NCI-H2171 (cell line): ENCODE measurements around the gene FRS3.

ENCODE experiments used
- DNase-seq: peaks from one replicate; lab custom pipeline; 2025; lab: John Stamatoyannopoulos, UW

The FRS3 gene

DNA sequence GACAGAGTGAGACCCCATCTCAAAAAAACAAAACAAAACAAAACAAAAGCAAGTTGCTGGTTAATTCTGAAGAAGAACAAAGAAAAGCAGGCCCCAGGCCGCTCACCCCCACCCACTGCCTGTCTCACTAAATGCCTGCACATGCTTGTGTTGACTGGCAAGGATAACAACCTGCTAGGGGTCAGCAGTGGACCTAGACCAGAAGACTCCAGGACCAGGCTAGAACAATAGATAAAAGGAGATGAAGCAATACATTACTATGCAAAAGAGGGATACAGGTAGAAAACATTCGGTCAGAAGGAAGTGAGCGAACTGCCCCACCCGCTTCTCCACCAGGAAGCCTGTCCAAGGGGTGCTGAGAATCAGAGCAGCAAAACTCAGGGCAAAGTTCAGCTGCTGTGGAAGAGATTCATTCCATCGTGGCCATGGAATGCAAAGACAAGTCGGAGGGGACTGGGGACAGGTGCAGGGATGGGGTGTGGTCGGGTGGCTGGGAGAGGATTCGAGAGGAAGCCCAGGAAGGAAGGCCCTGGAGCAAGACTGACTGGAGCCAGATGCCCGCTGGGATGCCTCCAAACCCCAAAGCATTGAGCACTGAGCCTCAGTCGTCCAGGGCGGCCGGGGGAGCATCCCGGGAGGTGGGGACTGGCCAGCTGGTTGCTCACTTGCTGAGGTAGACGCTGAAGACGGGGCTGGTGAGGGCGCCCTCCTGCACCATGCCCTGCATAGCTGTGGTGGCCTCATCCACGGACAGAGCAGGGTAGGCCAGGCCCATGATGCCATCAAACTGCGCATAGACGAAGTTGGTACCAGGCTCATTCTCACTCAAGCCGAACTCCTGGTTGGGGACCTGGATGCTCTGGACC lies 37.8 kb downstream of the FRS3 start:
- DNase-seq = no peak

DNA sequence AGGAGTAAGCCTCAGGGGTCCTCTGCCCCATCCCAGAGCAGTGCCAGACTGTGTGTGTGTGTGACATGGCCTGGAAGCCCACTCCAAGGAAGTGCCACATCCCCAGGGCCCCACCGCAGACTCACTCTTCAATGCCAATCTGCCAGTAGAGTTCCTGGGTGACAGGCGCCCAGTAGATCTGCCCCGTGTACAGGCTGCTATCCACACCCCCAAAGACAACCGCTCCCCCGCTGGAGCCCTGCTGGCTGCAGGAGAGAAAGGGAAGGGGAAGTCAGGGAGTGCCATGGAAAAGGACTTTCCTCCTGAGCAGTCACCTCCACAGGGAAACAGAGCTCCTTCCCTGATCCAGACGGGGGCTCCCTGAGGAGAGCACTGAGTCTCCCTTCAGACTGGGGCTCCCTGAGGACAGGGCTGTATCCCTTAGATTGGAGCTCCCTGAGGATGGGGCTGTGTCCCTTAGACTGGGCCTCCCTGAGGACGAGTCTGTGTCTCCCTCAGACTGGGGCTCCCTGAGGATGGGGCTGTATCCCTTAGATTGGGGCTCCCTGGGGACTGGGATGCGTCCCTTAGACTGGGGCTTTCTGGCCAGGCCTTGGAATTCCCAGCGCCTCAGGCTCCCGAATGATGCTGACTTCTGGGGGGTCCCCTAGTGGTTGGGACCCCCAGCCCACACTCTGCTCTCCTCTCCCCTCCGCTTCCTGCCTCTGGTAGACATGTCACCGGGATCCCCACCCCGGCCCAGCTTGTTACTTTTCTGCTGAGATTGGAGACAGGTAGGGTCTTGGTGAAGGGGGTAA lies 39.1 kb downstream of the FRS3 start:
- no peak for DNase-seq

DNA sequence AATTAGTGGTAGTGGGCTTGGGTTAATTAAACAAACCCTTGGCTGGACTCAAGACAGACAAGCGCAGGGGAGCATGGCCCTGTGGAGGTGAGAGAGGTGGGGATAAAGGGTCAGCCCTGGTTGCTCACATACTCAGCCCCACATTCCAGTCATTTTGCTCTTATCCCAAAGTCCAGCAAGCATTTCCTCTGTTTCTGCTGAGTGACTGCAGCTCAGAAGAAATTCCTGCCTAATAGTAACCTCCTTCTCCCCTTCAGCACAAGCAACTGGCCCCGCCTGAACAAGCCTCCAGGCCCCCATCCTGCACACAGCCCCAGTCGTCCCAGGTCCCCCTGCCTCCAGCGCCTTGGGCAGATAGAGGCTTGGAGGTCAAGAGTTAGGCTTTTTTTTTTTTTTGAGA lies 40.7 kb downstream of the FRS3 start:
- no peak for DNase-seq

DNA sequence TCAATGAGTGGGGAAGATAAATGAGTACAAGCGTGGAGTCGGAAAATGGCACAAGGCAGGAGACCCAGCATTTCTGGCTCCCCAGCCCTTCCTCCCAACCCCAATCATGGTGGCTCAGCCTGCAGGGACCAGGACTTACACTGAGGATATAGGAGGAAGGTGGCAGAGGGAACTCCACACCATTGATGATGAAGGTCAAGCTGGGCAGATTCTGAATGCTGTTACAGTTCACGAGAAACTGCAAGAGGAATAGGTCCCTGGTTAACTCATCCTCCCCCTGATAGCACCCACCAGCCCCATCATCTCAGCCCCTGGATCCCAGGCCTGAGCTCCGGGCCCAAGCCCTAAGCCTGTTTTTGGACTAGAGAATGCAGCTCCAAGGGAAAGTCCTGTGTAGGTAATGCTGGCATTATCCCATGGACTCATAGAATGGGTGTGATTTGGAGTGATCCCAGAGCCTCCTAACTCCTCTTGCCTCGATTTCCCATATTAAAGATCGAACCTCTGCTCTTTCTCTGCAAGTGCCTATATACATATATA lies 42.0 kb downstream of the FRS3 start:
- DNase-seq = no peak

DNA sequence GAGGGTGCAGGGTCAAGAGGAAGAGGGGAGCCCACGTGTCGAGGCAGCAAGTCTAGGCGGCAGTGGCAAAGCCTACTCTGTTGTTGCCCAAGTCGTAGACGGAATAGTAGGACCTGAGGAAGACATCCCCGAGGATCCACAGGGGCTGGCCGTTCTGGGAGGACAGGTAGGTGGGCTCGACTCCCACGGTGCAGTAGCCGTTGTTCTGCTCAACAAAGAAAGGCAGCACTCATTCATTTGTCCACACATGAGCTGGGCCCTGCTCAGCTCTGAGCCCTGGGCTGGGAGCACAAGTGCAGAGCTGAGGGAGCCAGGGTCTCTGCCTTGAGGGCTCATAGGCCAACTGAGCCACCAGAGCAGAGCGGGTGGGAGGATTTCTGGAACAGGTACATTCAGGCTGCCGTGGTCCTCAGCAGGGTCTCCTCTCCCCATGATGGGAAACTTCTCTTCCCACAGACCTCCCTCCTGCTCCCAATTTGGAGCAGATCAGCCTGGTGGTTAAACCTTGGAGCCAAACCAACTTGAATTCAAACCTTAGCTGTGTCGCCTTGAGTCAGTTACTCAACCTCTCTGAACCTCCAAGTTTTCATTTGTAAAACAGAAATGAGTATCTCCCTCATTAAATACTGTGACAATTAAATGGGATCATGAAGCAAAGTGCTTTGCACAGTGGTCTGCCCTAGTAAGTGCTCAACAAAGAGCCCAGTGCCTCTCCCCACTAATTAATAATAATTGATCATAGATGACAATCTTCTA lies 42.7 kb downstream of the FRS3 start:
- no peak for DNase-seq

DNA sequence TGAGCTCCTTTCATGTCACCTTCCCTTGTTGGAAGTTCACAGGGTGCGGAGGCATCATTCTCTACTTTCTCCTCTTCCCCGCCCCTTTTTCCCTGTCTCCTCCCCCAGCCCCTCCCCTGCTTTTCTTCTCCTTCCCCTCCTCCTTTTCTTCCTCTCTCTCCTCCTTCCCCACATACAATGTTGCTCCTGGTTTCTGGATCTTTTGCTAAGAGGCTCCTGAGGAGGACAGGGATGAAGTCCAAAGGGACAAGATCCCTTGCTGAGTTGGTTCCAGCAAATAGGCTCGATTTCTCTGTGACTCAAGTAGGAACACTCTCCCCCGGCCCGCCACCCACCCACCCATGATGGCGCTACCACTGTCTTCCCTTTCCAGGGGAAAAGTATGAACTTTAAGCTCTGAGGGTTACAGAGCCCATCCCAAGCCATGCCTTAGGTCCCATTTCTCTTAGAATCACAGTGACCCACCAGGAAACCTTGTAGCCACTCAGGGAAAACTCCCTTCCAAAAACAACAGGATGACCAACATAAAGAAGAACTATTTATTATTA lies 43.4 kb downstream of the FRS3 start:
- no peak for DNase-seq

DNA sequence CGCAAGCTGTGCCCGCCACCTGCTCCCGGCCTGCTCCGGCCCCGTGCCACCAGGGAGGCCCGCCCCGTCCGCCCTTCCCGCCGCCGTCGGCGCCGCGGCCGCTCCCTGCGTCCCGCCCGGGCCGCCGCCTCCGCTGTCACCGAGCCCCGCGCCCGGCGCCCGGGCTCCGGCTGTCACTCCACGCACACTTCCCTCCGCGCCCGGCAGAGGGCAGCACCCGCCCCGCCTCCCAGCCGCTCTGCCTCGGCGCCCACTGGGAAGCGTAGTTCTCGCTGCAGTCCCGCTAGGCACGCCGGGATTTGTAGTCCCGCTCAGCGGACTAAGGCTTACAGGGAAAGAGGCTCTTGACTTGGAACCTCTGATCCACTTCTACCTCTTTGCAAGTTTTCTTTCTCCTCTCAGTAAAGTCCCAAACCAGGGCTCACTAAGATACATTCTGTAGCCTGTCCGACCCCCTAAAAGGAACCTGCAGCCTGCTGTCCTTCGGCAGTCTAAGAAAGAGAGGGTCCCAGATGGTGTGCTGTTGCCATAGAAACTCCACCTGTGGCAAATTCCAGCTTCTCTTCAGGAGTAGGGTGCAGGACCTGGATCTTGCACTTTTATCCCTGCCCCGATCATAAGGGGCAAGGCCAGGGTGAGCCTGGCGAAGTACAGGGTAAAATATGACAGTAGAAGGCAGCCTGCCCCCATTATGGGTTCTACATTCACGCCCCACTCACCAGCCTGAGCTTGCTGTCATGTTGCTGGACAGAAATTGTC lies 44.1 kb downstream of the FRS3 start, which contains the start of gene TFEB:
Gene TFEB, minus strand, starts transcription at position 182 of the 759 bp plus-strand sequence. CDS start 44,395 bp downstream, outside the sequence.
- peak; percentile 87 for DNase-seq

DNA sequence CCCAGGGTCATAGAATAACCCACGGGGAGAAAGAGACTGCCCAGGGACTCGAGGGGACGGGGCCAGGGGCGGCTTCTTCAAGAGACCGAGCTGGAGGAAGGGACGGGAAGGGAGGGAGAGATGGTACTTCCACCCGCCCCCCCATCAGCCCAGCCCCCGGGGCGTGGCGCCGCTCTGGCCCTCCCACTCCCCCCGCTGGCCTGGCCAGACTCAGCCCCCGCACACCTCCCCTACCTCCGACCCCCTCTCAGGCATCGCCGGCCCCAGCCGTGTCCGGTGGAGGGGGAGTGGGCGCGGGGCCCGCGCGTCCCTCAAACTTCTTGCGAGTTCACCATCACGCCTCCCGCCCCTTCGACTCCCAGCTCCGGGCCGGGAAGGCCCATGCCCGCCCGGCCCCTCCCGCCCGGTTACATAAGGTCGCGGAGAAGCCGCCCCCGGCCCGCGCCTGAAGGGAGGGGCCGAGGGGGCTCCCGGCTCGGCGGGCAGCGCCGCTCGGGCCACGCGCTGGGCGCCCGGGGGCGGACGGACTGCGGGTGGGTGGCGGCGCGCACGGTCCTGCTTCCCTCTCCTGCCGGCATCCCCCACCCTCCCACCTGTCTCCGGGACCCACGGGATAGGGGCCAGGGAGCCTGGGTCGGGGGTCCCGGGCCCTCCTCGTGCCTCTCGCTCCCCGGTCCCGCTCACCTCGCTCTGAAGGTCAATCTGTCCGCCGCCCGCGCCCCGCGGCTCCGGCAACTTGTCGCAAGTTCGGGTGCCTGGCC lies 44.9 kb downstream of the FRS3 start:
- DNase-seq = no peak

DNA sequence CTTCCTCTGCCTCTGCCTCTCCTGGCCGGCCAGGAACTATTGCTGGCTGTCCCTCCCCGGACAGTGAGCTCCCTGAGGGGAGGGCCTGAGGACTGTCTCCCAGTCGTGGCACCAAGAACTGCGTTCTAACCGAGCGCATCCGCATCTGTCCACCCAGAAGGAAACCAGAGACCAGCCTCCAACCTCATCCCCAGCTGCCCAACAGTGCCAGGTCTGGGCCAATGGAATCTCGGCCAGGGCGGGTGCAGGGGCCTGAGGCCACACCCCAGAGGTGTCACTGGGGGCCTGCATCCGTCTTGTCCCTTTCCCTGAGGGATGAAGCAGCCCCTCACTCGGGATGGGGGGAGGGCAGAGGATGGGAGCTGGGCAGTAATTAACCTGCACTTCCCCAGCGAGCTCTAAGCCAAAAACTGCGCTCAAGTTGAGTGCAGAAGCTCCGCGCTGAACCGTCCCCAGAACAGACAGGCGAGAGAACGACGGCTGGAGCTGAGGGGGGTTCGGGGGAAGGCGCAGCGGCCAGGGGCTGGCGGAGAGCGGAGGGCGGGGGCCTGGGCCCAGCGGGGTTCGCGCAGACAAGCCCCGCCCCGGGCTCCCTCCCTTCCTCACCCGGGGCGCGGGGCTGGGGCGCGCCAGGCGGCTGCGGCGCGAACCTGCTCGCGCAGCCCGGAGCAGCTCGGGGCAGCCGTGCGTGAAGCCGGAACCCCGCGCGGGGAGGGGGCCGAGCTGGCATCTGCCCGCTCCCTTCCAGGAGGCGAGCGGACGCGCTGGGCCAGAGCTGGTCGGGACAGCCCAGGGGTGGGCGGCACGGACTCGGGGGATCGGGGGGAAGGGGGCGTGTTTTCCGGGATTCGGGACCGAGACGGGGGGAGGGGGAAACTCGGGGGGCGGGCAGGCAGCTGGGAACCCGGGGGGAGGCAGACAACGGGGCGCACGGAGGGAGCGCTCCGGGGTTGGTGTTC lies 45.7 kb downstream of the FRS3 start:
- DNase-seq = peak; percentile 67

DNA sequence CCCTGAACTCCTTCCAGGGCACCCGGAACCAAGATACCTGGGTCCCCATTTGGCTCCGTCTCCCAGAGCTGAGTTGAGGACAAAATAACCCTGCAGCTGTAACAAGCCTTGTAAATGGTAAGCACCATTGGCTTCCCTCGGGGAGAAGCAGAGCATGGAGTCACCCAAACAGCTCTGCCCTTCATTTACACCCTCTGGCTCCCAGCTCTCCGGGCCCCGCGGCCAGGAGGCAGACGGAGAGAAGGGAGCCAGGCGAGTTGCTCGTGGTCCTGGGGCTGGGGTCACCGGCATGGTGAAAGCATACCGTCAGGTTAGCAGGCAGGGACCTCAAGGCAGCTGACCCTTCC lies 46.4 kb downstream of the FRS3 start:
- DNase-seq = no peak

DNA sequence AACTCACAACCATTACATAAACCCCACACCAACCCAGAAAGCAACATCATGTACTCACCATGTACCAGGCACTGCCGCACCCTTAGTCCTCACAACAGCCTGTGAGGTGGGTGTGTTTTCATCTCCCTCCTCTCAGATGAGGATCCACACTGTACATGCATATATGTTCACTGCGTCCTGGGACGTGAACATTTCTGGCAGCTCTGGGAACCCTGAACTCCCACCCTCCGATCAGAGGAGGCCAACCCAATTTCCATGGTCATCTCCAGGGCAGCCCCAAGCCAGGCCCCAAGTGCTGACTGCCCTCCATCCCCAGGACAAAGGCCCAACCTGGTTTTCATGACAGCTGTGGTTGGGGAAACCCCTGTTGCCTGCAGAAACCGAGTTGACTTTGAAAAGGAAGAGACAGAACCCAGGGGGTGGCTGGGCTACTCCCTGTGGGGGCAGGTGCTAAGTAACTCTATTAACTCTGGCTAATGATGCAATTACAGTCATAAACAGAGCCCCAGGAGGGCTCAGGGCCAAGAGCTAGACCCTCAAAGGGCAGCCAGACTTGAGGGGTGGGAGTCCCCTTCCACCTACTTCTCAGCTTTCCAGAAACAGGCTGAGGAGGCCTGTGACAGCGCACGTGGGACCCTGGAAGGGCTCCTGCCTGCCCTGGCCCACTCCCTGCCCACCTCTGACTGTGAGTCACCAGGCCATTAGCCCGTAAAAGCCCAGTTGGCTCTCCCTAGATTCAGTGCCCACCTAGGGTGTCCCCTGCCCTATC lies 46.9 kb downstream of the FRS3 start:
- DNase-seq = no peak

DNA sequence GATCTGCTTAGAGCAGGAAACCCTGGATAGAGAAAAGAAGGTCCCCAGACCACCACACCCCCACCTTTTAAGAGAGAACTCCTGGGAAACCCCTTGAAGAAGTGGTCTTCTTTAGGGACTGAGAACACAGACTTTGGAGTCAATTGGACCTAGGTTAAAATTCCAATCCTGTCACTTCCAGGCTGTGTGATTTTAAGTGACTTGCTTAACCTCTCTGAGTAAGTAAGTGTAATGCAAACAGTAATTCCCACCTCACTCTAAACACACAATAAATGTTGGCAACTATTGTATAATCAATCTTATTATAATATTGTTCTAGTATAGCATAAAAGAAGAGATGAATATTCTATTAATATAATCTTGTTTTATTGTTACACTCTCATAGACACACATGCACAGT lies 47.6 kb downstream of the FRS3 start:
- no peak for DNase-seq

DNA sequence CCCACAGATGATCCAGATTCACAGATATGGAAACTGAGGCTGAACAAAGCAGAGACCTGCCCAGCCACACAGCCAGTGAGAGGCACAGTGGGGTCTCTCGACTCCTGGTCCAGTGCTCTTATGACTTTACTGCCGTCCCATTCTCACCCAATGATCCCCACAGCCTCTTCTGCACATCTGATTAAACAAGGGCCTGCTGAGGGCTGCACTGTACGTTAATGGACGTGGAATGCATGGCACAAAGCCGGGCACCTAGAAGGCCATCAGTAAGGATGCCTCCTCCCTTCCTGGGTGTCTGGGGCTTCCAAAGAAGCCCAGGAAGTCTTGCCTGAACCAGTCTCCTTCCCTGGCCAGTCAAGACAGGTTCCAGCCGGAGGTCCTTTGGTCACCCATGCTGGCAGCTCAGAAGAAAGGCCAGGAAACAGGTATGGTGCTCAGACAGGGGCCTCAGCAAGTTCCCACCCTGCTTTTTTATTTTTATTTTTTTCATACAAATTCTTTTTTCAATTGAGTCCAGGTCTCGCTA lies 48.1 kb downstream of the FRS3 start:
- no peak for DNase-seq

DNA sequence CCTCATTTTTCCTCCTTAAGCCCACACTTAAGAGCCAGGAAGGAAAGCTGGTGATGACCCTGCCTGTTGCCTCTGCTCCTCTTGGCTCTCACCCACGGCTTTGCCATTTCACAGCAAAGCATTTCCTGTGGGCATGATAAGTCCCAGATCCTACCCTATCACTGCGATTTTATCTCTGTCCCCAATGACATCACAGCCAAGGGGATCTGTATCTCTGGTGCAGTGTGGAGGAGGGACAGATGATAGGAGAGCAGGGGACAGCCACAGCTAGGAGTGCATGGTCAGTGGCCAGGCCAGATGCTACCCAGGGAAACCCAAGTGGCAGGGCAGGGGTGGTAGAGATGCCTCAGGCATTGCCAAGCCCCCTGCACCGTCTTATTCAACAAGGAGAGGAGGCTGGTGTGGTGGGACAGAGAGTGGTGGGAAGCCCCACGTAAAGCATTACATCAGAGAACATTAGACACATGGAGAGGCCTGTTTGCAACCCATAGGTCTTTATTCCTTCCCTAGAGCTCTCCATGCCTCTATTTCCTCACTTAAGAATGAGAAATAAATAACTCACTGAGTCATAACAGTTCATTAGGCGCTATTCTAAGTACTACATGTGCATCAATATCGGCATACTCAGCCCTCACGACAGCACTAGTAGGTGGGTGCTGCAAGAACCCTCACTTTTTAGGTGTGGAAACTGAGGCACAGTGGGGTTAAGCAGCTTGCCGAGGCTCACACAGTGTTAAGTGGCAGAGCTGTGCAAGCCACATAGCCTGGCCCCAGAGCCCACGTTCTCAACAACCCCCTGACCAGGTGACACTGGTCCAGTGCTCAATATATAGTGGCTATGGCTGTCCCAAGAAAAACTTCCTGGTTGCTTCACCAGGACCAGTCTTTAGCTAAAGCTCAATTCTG lies 48.9 kb downstream of the FRS3 start:
- DNase-seq = no peak

DNA sequence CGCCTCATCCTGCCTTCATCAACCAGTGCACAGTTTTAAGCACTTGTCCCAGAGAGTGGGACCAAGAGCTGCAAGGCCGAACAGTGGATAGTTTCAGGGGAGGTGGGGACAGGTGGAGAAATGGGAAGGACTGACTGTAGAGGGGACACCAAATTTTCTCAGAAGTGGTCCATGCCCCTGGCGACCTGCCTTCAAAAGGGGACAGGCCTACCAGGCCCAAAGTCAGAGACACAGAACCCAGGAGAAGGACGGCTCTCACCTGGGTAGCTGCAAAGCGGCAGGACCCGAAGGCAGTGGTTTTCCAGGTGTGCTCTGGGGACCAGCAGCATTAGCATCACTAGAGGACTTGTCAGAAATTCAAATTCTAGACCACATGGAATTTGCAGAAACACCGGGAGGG lies 50.1 kb downstream of the FRS3 start:
- no peak for DNase-seq

DNA sequence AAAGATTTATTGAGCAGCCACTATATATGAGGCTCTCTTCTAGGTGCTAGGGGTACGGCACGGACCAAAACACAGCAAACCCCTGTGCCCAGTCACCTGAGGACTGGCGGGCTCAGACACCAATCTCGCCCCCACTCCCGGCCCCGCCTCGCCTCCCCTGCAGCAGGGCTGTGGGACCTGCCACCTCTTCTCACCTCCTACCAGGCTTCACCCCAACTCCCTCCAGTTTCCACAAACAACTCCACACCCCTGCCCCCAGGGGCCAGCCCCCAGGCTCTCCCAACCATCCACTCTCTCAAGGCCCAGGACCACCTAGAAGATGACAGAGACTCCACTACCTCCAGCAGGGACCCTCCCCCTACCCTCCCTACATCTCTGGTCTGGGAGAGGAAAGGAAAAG lies 50.7 kb downstream of the FRS3 start:
- no peak for DNase-seq
